Measurements from ENCODE around the gene MAD2L1BP.
A peak's percentile ranks its signal among the peaks of the same experiment; 100 is the strongest.

MAD2L1BP gene

GRCh38 chr6:43667245-43668150 is 31.9 kb downstream of the MAD2L1BP start:
- DNase-seq (ENCODE audit: low read depth) = peak; percentile 69

GRCh38 chr6:43668151-43669028 is 32.8 kb downstream of the MAD2L1BP start:
- no peak for DNase-seq (ENCODE audit: low read depth)

GRCh38 chr6:43669050-43669921 is 33.6 kb downstream of the MAD2L1BP start:
- no peak for DNase-seq (ENCODE audit: low read depth)

DNA sequence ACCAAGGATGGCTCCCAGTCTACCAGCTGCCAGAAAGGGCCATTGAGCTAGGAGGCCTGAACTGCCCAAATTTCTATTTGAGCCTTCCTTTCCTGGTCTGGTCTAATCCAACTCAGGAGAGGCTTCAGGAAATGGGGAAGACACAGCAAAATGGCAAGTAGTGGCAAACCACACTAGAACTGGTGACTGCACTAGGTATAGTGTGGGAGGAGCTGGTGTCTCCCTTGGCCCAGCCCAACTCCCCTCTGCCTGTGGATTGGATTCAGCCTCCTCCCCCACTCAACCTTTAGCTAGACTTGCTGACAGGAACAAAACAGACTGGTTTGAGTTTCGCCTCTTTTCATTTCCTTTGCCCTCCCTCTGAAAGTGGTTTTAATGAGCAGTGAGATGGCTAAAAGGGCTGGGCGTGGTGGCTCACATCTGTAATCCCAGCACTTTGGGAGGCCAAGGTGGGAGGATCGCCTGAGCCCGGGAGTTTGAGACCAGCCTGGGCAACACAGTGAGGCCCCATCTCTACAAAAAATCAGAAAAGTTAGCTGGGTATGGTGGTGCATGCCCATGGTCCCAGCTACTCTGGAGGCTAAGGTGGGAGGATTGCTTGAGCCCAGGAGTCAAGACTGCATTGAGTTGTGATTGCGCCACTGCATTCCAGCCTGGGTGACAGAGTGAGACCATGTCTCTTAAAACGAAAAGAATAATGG is 34.4 kb downstream of the MAD2L1BP start:
- no peak for DNase-seq (ENCODE audit: low read depth)

GRCh38 chr6:43670623-43670986 is 35.0 kb downstream of the MAD2L1BP start:
- DNase-seq (ENCODE audit: low read depth) = no peak

DNA sequence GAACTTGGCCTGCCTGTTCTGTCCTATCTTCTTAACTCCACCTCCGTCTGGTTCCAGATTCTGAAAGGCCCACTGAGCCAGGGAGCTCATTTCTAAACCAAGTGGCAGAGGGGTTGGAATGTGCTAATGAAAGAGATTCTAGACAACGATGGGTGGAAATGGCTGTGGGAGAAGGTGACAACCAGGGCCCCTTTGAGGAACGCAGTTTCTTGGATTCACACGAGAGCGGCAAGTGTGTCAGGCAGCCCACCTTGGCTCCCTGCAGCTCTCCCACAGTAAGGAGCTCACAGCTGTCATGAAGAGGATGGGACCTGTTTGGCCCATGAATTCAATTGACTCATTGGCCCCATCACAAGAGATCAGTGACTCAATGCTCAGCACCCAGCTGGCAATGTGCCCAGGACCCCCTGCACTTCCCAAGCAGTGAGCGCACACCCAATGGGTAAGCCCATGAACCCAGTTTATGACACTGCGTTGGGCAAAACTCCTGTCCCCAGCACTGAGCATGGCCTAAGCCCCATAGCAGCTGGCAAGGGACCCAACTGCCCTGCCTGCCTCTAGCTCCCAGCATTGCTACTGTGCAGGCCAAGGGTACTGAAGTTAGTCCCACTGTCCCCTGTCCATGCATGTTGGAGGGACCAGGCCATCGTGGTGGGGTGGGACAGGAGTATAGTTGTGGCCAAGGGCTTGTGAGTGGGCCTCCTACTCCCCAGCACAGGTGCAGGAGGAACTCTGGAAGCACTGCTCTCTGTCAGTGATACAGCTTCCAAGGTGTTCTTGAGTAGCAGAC is 35.6 kb downstream of the MAD2L1BP start:
- no peak for DNase-seq (ENCODE audit: low read depth)

DNA sequence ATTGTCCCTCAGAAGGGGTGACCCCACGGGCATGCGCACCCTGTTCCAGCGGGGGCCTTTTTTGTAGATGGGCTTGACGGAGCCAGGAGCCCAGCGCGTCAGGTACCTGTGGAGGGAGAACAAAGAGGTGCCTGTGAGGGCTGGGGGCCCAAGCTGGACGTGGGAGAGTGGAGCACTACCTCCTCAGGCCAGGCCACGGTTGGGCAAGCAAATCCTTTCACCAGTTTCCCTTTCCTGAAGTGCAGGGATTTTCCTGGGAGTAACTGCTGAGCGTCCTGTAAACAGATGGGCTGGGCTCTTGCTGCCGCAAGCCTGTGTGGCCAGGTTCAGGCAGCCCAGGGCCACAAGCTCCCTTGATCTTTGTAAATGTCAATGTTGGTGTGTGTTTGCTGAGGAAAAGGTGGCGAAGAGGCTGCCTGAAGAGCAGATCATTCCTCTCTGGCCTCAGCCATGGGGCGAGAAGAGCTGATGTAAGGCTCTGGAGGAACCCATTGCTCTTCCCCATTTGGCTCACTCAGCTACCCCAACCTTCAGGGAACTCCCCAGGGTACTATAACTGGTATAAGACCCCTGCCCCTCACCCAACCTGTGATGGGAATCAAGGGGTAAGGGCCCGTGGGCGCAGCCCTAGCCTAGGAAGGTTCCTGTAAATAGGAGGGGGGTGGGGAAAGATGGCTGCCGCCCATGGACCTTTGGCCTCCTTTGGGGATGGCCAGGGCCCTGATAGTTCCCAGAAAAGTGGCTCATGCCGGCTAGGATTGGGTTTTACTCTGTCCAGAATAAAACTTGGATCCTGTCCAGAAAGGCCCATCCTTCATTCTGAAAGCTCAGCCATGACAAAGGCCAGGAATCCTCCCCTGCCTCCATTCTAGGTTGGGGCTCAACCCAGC is 36.4 kb downstream of the MAD2L1BP start:
- no peak for DNase-seq (ENCODE audit: low read depth)

DNA sequence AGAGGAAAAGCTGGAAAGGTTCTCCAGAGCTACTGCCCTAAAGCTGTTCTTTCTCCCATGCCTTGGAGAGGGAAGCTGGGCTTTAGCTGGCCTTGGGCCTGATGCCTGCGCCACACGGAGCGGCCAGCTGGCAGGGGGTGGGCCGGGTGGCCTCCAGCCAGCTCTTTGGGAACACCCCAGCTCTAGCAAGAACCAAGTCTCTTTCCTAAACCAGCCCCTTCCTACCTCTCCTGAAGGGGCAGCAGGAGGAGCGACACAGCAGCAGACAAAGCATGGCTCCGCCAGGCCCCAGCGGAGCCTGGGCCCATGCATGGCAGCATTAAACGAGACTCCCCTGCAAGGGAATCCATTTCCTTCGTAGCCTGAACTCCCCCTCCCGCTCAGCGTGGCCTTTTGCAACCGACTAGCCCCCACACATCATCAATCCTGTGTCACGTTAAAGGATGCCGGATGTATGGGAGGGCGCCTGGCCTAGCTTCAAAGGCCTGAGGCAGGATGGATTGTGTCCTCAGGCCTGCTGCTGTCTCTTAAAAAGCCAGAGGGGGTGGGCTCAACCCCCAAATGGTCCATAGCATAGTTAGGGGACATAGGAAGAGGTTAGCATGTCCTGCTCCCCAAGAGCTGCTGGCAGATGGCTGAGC is 37.9 kb downstream of the MAD2L1BP start:
- DNase-seq (ENCODE audit: low read depth) = no peak

GRCh38 chr6:43674291-43674690 is 38.7 kb downstream of the MAD2L1BP start:
- DNase-seq (ENCODE audit: low read depth) = no peak

DNA sequence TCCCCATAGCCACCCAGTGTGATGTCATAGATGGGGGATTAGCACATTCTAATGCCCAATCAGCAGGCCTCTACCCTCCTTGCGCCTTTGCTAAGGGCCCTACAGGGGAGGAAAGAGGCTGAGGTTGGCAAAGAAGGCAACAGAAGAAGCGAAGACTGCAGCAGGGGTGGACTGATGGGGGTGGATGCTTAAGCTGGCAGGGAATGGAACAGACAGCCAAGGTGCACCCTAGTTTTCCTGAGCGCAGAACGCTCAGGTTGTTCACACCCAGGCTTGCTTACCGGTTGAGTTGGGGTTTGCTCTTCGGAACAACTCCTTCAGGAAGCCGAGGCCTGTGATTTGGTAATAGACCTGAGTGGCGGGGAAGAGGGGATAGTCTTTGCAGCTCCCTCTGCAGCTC is 39.3 kb downstream of the MAD2L1BP start:
- no peak for DNase-seq (ENCODE audit: low read depth)

GRCh38 chr6:43676962-43677606 is 41.4 kb downstream of the MAD2L1BP start:
- DNase-seq (ENCODE audit: low read depth) = no peak

GRCh38 chr6:43677759-43678158 is 42.1 kb downstream of the MAD2L1BP start:
- DNase-seq (ENCODE audit: low read depth) = no peak

- DNase-seq (ENCODE audit: low read depth) = no peak
These were observed 42.7 kb downstream of the MAD2L1BP start for GRCh38 chr6:43678341-43678740.

- DNase-seq (ENCODE audit: low read depth) = no peak
These were observed 43.4 kb downstream of the MAD2L1BP start for GRCh38 chr6:43679057-43679456.

DNA sequence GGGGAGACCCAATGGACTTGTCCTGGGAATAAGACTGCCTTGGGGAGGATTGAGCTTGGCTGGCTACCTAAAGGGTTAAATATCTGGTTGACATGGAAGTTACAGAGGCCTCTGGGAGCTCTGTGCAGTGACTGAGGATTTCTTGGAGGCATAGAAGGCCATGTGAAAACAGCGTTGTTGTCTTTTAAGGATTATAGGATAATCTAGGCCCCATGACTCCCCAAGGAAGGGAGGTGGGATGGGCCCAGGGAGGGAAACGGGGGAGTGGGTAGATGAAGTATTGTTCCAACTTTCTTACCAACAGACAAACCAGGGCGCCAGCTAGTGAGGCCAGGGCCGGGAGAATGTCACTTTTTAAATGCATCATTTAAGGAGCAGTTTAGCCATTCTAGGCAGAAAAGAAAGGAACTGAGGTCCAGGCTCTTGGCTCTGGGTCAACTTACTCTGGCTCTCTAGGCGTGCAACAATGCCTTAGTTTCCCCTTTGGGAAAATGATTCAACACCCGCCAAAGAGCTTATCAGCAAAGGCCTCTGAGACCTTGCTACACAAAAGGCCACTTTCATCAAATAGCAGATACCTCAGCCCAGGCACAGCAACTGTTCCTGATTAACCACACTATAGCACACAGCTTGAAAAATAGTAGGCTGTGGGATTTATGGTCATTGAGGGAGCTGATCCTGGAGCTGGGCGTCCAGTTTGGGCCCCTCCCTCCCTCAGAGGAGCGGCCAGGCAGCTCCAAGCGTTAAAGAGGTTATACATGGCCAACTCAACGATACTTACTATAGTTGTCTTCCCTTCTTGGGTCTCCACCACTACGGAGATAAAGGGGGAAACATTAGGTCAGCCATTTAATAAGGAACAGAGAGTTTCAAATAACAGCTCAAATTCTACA is 44.9 kb downstream of the MAD2L1BP start:
- no peak for DNase-seq (ENCODE audit: low read depth)

DNA sequence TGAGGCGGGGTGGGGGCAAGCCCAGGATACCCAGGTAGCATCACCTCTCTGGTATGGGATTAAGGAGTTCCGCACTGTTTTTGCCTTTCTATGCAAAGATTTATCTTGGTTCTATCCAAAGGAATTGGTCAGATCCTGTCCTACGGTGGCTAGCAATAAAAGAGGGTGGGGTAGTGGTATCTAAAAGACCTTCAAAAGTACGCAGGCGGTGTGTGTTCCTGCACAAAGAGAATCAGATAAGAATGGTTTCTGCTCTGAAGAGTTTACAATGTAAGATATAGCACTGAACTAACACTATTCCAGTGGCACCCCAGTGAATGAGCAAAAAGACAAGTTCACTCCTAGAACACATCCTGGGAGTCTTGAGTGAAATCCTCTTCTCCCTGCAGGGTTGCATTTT is 45.7 kb downstream of the MAD2L1BP start:
- no peak for DNase-seq (ENCODE audit: low read depth)

DNA sequence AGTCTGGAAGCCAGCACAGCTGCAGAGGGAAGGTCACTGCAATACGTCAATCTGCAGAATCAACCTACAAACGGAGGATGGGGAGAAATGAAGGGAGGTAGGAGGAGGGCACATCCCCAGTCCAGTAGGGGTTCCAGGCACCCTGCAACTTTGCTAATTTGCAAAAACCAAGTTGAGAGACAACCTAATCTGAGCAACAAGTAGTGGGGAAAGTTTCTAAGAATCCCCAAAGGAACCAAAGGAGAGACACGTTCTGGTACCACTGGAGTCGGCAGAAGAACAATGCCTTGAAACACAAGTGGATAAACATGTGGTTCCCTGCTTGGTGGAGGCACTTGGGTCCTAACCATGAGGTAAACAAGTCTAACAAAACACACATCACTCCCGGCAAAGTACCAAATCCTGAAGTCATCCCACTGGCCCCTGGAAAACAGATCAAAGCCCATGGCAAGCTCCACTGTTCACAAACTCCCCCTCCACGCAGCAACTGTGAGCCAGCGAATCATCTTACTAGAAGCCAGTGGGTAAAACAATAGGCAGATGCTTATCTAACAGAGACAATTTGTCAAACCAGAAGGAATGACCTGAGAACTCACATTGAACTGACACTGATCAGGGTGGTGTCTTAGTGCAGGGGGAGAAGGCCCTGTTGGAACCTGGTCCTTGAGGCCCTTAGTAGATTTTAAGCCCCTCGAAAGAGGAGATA is 47.2 kb downstream of the MAD2L1BP start:
- DNase-seq (ENCODE audit: low read depth) = no peak
